Upper lobe of right lung (tissue), 1 donor: ENCODE measurements around the gene GUK1. TPM values are rescaled to one million over a fixed set of nuclear protein-coding genes. Genes with fewer than 3 reads are reported as not detected.

Experiments
- ATAC-seq: fragments of 200-7000 bp; cut with Tn5 transposase; one replicate; pipeline ENCODE4 v1.9.1; 2020; ENCODE audit warnings: mild to moderate bottlenecking, moderate library complexity
- DNase-seq: peaks from one replicate; pipeline ENCODE4 v3.0.0-alpha.2; 2020
- H3K27ac ChIP-seq: fragments of 200-600 bp; one replicate; pipeline ENCODE4 v1.8.0; 2022
- H3K27me3 ChIP-seq: fragments of 200-600 bp; one replicate; pipeline ENCODE4 v1.8.0; 2022; ENCODE audit warnings: mild to moderate bottlenecking
- H3K36me3 ChIP-seq: fragments of 200-600 bp; one replicate; pipeline ENCODE4 v1.8.0; 2022
- H3K4me1 ChIP-seq: fragments of 200-600 bp; one replicate; pipeline ENCODE4 v1.8.0; 2022
- H3K4me3 ChIP-seq: fragments of 200-600 bp; one replicate; pipeline ENCODE4 v1.8.0; 2022; ENCODE audit warnings: mild to moderate bottlenecking
- H3K9me3 ChIP-seq: fragments of 200-600 bp; one replicate; pipeline ENCODE4 v1.8.0; 2022
- intact Hi-C: fragments of 100-400 bp; cut with DNase I; formaldehyde crosslinking; loops from one replicate; pipeline ENCODE4 v1.11.0; 2022
- total RNA-seq: library from RNA; stranded (reverse); fragmentation: NEBNext Ultra II Directional; extraction: Animal tissue kit (Norgen Biotek cat#: 25700); gene quantifications from one replicate; pipeline ENCODE4 v1.2.1, GENCODE V29; 2021
- TF ChIP-seq, protein P1 (sequence below): fragments of 200-600 bp; IDR thresholded peaks from one replicate; pipeline ENCODE4 v1.8.0; 2022; ENCODE audit warnings: antibody characterized with exemption
- donor health status: DM: no; HTN: yes; CAD: no; lungs with severe emphysema.

The GUK1 gene
- total RNA-seq, 1 donor from 2014 or later: 203 TPM

DNA sequence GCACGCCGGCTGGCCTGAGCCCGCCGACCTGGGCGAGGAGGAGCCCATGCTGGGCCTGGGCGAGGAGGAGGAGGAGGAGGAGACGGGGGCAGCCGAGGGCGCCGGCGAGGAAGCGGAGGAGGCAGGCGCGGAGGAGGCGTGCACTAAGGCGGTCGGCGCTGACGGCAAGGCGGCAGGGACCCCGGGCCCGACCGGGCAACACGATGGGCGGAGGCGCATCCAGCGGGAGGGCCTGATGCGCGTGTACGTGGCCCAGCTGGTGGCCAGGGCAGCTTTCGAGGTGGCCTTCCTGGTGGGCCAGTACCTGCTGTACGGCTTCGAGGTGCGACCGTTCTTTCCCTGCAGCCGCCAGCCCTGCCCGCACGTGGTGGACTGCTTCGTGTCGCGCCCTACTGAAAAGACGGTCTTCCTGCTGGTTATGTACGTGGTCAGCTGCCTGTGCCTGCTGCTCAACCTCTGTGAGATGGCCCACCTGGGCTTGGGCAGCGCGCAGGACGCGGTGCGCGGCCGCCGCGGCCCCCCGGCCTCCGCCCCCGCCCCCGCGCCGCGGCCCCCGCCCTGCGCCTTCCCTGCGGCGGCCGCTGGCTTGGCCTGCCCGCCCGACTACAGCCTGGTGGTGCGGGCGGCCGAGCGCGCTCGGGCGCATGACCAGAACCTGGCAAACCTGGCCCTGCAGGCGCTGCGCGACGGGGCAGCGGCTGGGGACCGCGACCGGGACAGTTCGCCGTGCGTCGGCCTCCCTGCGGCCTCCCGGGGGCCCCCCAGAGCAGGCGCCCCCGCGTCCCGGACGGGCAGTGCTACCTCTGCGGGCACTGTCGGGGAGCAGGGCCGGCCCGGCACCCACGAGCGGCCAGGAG is 18.3 kb downstream of the GUK1 start:
- Histone ChIP-seq H3K9me3 (no peaks in the 10 kb centered on the region), H3K27me3 (no peaks in the 10 kb centered on the region), H3K4me3 (no peak overlapping the region), H3K36me3 (no peaks in the 10 kb centered on the region), H3K4me1 (peaks cover 18% of the 10 kb centered on the region), H3K27ac (no peak overlapping the region)
- DNase-seq (peak; percentile 50), ATAC-seq (no peak)
- intact Hi-C loops: no loop called here
- TF ChIP-seq, protein P1, sequence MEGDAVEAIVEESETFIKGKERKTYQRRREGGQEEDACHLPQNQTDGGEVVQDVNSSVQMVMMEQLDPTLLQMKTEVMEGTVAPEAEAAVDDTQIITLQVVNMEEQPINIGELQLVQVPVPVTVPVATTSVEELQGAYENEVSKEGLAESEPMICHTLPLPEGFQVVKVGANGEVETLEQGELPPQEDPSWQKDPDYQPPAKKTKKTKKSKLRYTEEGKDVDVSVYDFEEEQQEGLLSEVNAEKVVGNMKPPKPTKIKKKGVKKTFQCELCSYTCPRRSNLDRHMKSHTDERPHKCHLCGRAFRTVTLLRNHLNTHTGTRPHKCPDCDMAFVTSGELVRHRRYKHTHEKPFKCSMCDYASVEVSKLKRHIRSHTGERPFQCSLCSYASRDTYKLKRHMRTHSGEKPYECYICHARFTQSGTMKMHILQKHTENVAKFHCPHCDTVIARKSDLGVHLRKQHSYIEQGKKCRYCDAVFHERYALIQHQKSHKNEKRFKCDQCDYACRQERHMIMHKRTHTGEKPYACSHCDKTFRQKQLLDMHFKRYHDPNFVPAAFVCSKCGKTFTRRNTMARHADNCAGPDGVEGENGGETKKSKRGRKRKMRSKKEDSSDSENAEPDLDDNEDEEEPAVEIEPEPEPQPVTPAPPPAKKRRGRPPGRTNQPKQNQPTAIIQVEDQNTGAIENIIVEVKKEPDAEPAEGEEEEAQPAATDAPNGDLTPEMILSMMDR: no peak

GRCh38 chr1:228159008-228159665 is 19.1 kb downstream of the GUK1 start:
- H3K27me3 ChIP-seq: no peaks in the 10 kb centered on the region
- TF ChIP-seq, protein P1: no peak
- H3K36me3 ChIP-seq: no peaks in the 10 kb centered on the region
- H3K9me3 ChIP-seq: no peaks in the 10 kb centered on the region
- no peak for DNase-seq
- peaks cover 21% of the 10 kb centered on the region for H3K4me1 ChIP-seq
- ATAC-seq: no peak
- no peak overlapping the region for H3K27ac ChIP-seq
- H3K4me3 ChIP-seq: no peak overlapping the region
- intact Hi-C loops: no loop called here

GRCh38 chr1:228160201-228160761 is 20.2 kb downstream of the GUK1 start:
- Histone ChIP-seq H3K27me3 (no peaks in the 10 kb centered on the region), H3K4me1 (peaks cover 21% of the 10 kb centered on the region), H3K27ac (peak overlapping the region; percentile 6), H3K9me3 (no peaks in the 10 kb centered on the region), H3K36me3 (no peaks in the 10 kb centered on the region), H3K4me3 (no peak overlapping the region)
- DNase-seq (peak; percentile 61), ATAC-seq (no peak)
- TF ChIP-seq, protein P1: no peak
- intact Hi-C loops: no loop called here

DNA sequence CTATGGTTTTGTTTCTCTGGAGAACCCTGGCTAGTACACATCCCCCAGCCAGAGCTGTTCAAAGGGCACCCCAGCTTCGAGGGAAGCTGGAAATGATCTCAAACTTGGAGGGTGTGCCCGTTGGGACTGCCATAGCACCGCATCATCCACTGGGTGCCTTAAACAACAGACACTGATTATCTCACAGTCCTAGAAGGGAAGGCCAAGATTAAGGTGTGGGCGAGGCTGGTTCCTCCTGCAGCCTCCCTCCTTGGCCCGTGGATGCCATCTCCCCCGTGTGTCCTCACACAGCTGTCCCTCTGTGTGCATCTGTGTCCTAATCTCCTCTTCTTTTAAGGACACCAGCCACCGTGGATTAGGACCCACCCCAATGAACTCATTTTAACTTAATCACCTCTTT is 21.3 kb downstream of the GUK1 start:
- TF ChIP-seq, protein P1: no peak
- Histone ChIP-seq H3K36me3 (no peaks in the 10 kb centered on the region), H3K4me1 (peaks cover 21% of the 10 kb centered on the region), H3K27ac (peak overlapping the region; percentile 79), H3K4me3 (no peak overlapping the region), H3K9me3 (no peaks in the 10 kb centered on the region), H3K27me3 (no peaks in the 10 kb centered on the region)
- ATAC-seq: no peak
- DNase-seq: no peak
- intact Hi-C loops: no loop called here

DNA sequence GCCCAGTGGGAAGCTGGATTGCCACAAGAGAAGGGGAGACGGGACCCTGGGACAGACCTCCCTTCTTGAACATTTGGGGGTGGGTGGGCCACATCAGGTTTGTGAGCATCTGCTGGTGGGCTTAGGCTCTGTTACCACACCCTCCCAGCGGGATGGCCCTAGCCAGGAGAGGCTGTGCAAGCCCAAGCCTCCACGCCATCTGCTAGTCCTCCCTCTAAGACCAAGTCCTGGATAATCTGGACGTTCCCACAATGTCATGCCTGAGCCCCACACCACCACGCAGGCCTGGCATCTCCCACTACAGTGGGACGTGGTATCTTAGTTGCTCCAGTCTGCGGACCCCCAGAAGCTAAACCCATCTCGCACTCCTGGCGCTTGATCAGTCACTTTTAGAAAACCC is 21.8 kb downstream of the GUK1 start:
- no peaks in the 10 kb centered on the region for H3K9me3 ChIP-seq
- intact Hi-C loops: no loop called here
- H3K36me3 ChIP-seq: no peaks in the 10 kb centered on the region
- H3K27me3 ChIP-seq: no peaks in the 10 kb centered on the region
- H3K4me3 ChIP-seq: no peak overlapping the region
- H3K27ac ChIP-seq: peak overlapping the region; percentile 79
- peaks cover 25% of the 10 kb centered on the region for H3K4me1 ChIP-seq
- ATAC-seq (no peak), DNase-seq (no peak)
- TF ChIP-seq, protein P1: no peak
